Measurements from ENCODE around the gene TNFRSF12A.
A peak's percentile ranks its signal among the peaks of the same experiment; 100 is the strongest.
"Not testable (repeated sequence)": the region's sequence is repeated elsewhere in the genome, so short reads cannot be mapped to it uniquely, and the experiment has no call there.

TNFRSF12A gene

DNA sequence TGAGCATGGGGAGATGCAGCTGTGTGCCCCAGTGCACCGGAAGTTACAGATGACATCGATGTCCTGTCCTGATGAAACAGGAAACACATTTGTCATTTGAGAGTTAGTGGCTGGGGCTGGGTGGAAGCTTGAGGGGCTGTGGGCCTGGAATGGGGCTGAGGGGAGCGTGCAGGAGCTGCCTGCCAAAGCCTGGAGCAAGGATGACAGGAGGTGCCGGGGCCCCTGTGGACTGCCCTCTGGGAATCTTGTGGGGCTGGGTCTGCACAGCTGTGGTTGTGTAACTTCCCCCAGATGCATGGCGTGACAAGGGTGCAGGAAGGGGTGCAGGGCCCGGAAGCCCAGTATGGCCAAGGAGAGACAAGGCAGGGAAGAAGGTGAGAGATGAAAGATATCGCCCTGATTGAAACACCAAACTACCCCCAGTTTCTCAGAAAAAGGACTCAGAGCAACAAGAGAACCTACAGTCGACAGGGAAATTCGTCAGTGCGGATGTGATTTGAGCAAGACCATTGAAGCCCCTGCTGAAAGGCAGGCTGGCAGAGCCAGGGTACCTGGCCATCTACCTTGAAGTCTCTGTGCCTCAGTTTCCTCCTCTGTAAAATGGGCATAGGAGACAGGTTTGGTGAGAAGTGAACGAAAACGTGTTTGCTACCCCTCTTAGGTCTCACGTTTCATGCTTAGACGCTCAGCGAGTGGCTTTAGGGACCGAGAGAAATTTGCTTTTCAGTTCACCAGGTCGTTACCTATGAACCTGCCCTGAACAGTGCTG, 35.0 kb downstream of the TNFRSF12A start:
- DNase-seq (ENCODE audit: low spot score), result no peak
- POLR2A ChIA-PET (ENCODE audit: low non-redundant PET), result no interaction called here
- TF ChIP-seq, protein P1, sequence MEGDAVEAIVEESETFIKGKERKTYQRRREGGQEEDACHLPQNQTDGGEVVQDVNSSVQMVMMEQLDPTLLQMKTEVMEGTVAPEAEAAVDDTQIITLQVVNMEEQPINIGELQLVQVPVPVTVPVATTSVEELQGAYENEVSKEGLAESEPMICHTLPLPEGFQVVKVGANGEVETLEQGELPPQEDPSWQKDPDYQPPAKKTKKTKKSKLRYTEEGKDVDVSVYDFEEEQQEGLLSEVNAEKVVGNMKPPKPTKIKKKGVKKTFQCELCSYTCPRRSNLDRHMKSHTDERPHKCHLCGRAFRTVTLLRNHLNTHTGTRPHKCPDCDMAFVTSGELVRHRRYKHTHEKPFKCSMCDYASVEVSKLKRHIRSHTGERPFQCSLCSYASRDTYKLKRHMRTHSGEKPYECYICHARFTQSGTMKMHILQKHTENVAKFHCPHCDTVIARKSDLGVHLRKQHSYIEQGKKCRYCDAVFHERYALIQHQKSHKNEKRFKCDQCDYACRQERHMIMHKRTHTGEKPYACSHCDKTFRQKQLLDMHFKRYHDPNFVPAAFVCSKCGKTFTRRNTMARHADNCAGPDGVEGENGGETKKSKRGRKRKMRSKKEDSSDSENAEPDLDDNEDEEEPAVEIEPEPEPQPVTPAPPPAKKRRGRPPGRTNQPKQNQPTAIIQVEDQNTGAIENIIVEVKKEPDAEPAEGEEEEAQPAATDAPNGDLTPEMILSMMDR (conservative IDR thresholded peaks at IDR 0.05; ENCODE audit: low read depth), result no peak
- no peak overlapping the region for H3K27ac ChIP-seq
- CTCF ChIA-PET, result no interaction called here

DNA sequence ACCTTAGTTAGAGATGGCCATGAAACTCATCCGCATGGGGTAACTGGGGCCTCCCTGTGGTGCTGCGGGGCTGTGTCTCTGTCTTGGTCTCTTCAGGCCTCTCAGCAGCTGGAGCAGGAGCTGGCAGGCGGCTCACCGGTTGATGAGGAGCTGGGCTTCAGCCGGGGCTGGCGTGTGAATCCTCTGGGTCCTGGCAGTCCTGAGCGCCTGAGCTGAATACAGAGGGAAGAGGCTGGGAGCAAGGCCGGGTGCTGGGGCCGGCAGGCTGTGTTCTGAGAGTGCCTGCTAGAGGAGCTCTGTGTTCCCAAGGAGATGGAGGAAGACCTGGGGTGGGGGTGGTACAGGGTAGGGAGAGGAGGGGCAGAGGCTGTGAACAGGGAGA, 35.6 kb downstream of the TNFRSF12A start:
- DNase-seq (ENCODE audit: low spot score); CTCF ChIA-PET; H3K27ac ChIP-seq; POLR2A ChIA-PET (ENCODE audit: low non-redundant PET): not testable (repeated sequence)

DNA sequence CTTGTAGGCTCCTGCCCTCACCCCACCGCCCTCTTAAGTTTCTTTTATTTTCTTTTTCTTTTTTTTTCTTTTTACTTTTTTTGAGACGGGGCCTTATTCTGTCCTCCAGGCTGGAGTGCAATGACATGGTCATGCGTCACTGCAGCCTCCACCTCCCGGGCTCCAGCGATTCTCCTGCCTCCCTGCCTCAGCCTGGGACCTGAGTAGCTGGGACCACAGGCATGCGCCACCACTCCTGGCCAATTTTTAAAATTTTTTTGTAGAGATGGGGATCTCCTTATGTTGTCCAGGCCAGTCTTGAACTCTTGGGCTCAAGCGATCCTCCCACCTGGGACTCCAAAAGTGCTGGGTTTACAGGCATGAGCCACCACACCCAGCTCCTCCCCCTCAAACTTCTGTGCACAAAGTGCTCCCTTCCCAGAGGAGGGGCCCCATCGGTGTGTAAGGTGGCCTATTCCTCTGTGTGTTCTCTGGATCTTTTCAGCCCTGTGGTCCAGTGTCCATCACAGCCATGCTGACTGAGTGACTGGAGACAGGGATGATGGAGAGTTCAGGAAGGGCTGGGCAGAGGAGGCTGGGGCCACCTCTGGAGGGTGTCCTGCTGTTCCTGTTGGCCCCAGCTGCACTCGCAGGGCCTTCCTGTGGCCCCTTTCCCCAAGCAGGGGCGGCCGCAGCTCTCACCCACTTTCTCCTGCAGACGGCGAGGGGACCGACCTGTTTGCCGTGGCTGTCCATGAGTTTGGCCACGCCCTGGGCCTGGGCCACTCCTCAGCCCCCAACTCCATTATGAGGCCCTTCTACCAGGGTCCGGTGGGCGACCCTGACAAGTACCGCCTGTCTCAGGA, 36.4 kb downstream of the TNFRSF12A start:
- no peak for DNase-seq (ENCODE audit: low spot score)
- TF ChIP-seq, protein P1 (conservative IDR thresholded peaks at IDR 0.05; ENCODE audit: low read depth), result no peak
- H3K27ac ChIP-seq, result no peak overlapping the region
- ChIA-PET POLR2A (ENCODE audit: low non-redundant PET) (interaction anchor here (0.9 kb wide), 1 partner anchor 9 kb away, joined by 3 read pairs; no protein-coding TSS in a partner anchor), CTCF (interaction anchor here (0.7 kb wide), 1 partner anchor 25 kb away, joined by 4 read pairs; no protein-coding TSS in a partner anchor)

DNA sequence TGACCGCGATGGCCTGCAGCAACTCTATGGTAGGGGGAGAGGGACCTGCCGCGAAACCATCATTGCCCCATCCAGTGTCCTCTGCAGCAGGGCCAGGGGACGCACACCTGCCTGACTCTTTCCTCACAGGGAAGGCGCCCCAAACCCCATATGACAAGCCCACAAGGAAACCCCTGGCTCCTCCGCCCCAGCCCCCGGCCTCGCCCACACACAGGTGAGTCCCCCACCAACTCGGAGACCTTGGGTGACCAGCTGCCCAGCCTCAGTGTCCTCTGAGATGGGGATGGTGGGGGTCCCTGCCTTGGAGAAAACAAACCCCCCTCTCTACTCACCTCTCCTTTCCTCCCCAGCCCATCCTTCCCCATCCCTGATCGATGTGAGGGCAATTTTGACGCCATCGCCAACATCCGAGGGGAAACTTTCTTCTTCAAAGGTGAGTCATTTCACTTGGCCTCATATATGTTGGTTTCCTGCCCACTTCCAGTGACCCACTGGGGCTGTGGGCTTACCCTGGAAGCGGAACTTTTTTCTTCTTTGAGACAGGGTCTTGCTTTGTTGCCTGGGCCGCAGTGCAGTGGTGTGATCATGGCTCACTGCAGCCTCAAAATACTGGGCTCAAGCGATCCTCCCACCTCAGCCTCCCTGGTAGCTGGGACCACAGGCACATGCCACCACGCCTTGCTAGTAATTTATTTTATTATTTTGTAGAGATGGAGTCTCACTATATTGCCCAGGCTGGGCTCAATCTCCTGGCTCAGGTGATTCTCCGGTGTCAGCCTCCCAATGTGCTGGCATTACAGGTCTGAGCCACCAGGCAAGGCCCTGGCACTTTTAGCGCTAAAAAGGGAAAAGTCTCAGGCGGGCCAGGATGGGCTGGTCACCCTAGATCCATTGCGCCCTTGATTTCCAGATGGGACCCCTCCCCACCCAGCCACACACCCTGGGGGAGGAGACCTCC, 37.3 kb downstream of the TNFRSF12A start:
- DNase-seq (ENCODE audit: low spot score), result no peak
- ChIA-PET POLR2A (ENCODE audit: low non-redundant PET) (interaction anchor here (0.9 kb wide), 1 partner anchor 10 kb away, joined by 3 read pairs; no protein-coding TSS in a partner anchor), CTCF (interaction anchor here (0.7 to 2.8 kb wide), 7 partner anchors 9 to 71 kb away, joined by 4 to 48 read pairs (median 5); no protein-coding TSS in a partner anchor)
- TF ChIP-seq, protein P1 (conservative IDR thresholded peaks at IDR 0.05; ENCODE audit: low read depth), result no peak
- no peak overlapping the region for H3K27ac ChIP-seq

DNA sequence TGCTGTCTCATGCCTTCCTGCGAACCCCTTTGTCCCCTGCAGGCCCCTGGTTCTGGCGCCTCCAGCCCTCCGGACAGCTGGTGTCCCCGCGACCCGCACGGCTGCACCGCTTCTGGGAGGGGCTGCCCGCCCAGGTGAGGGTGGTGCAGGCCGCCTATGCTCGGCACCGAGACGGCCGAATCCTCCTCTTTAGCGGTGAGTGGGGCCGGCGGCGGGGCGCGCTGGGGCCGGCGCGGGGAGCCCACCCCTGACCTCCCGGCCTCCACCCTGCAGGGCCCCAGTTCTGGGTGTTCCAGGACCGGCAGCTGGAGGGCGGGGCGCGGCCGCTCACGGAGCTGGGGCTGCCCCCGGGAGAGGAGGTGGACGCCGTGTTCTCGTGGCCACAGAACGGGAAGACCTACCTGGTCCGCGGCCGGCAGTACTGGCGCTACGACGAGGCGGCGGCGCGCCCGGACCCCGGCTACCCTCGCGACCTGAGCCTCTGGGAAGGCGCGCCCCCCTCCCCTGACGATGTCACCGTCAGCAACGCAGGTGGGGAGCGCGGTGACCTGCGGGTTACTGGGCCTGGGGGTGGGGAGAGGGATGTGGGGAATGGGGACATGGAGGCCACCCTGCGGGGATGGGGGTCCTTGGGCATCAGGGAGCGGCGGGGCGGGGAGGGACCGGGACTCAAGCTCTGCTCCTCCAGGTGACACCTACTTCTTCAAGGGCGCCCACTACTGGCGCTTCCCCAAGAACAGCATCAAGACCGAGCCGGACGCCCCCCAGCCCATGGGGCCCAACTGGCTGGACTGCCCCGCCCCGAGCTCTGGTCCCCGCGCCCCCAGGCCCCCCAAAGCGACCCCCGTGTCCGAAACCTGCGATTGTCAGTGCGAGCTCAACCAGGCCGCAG, 38.2 kb downstream of the TNFRSF12A start:
- no peak for DNase-seq (ENCODE audit: low spot score)
- ChIA-PET CTCF (interaction anchor here (0.5 to 2.8 kb wide), 19 partner anchors 10 to 605 kb away, joined by 3 to 48 read pairs (median 4); partner anchors contain the start of gene ZSCAN10), POLR2A (ENCODE audit: low non-redundant PET) (interaction anchor here (0.9 to 1.1 kb wide), 2 partner anchors 67 to 71 kb away, joined by 3 to 4 read pairs; no protein-coding TSS in a partner anchor)
- H3K27ac ChIP-seq, result peak overlapping the region; percentile 68
- TF ChIP-seq, protein P1 (conservative IDR thresholded peaks at IDR 0.05; ENCODE audit: low read depth), result no peak

Data from RWPE1 (cell line).